ENCODE results near the gene OXSR1.

DNA sequence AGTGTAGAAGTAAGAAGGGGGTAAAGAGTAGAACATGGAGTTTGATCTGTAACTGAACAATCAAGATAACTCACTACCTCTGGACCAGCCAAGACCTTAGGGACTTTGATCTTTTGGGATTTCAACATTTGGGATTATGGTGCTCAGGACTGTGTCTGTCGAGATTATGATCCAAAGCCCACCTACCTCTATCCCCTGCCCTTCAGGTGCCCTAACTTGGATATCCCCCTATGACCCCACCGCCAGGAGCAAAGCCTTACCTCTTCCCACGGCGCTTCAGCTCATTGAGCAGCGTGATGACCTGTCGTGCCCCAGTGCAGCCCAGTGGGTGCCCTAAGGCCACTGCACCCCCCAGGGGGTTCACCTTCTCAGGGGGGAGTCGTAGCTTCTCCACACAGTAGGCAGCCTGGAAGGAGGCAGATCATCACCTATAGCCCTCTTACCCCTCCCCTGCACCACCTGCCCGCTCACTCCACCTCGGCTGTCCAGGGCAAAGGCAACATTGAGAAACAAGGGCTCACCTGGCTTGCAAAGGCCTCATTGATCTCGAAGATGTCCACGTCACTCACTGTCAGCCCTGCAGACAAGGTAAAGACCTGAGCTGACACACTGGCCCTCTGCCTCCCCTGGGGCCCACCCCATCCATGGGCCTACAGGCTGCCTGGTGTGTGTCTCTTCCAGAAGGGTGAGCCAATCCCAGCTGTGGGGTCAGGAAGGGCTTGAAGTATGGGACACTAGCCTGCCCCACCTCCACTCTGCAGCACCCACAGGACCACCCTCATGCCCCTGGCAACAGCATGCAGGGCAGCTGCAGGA, 39.8 kb upstream of the OXSR1 start:
- TF ChIP-seq CTCF (IDR thresholded peaks at IDR 0.05) (no peak), EP300 (IDR thresholded peaks at IDR 0.05) (no peak), POLR2A (IDR thresholded peaks at IDR 0.05) (no peak)
